ENCODE measurements around the gene RUFY3.

DNA sequence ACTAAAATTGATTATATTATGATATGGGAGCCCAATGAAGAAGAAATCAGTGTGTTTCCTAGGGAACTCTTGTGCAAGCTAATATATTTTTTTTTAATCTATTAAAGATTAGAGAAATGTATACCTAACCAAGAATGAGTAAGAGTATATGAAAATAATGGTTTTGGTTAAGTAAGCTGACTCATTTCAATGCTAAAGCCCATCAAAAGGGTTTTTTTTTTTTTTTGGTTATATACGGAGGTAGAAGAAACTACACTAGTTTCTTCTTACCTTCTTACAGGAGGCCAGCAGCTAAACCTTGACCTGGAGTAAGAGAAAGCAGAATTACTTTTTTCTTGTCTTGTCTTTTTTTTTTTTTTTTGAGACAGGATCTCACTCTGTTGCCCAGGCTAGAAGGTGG lies 27.5 kb downstream of the RUFY3 start:
- TF ChIP-seq, protein P1, sequence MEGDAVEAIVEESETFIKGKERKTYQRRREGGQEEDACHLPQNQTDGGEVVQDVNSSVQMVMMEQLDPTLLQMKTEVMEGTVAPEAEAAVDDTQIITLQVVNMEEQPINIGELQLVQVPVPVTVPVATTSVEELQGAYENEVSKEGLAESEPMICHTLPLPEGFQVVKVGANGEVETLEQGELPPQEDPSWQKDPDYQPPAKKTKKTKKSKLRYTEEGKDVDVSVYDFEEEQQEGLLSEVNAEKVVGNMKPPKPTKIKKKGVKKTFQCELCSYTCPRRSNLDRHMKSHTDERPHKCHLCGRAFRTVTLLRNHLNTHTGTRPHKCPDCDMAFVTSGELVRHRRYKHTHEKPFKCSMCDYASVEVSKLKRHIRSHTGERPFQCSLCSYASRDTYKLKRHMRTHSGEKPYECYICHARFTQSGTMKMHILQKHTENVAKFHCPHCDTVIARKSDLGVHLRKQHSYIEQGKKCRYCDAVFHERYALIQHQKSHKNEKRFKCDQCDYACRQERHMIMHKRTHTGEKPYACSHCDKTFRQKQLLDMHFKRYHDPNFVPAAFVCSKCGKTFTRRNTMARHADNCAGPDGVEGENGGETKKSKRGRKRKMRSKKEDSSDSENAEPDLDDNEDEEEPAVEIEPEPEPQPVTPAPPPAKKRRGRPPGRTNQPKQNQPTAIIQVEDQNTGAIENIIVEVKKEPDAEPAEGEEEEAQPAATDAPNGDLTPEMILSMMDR (IDR thresholded peaks at IDR 0.05), result no peak
- TF ChIP-seq EZH2 (IDR thresholded peaks at IDR 0.05), result no peak
- TF ChIP-seq EZH2phosphoT487 (IDR thresholded peaks at IDR 0.05), result no peak
